ENCODE measurements around the gene GMPPA. TPM values are rescaled to one million over a fixed set of nuclear protein-coding genes. Genes with fewer than 3 reads are reported as not detected.
A peak's percentile ranks its signal among the peaks of the same experiment; 100 is the strongest.

The GMPPA gene
- total RNA-seq, 1 donor from 2014 or later = 21.0 TPM

DNA sequence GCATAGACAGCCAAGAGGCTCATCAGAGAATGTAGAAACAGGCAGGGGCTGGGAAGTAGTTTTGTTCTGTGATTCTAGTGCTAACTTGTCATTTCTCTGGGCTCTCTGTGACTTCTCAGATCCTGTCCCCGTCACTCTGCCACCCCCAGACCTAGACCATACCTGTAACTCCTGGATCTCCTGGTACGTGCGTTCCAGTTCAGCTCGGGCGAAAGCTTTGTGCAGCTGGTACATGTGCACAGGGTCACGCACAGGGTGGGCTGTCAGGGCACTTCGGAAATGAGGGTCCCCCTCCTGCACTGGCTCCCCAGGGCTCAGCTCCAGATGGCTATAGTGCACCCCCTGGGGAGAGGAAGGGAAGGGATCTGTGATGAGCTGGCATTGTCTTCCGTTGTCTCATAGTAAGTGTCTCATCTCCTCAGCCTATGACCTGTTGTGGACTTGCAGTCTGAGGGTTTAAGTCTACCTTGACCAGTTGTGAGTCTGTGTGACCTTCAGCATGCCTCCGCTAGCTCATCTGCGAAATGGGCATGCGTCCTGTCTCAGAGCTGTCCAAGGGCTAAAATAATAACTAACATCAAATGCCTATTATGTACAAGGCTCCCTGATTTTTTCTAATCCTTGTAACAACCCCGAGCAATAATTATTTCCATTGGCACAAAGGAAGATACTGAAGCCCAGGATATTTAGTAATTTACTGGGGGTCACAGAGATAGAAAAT lies 42.3 kb downstream of the GMPPA start:
- DNase-seq = no peak

DNA sequence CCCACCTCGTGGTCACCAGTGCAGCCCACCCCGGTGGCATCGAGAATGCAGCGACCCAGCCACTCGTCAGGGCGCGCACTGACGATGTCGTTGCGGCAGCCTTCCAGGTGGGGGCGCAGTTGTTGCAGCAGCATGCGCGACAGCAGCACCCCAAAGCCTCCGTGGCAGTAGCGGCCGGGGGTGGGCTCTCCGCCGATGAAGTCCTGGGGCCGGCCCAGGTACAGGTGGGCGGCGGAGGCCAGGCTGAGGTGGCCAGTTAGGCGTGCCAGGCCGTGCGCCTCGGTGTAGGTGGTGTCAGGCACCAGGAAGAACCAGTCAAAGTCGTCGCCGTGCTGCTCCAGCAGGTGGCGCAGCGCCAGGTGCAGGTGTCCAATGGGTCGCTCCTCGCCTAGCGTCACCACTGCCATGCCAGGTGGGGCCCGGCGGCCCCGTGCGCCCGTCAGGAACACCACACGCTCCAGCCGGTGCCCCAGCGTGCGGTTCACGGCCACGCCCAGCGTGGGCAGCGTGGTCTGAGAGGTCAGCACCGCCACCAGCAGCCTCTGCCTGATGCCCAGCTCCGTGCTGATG lies 43.0 kb downstream of the GMPPA start:
- DNase-seq = peak; percentile 88

DNA sequence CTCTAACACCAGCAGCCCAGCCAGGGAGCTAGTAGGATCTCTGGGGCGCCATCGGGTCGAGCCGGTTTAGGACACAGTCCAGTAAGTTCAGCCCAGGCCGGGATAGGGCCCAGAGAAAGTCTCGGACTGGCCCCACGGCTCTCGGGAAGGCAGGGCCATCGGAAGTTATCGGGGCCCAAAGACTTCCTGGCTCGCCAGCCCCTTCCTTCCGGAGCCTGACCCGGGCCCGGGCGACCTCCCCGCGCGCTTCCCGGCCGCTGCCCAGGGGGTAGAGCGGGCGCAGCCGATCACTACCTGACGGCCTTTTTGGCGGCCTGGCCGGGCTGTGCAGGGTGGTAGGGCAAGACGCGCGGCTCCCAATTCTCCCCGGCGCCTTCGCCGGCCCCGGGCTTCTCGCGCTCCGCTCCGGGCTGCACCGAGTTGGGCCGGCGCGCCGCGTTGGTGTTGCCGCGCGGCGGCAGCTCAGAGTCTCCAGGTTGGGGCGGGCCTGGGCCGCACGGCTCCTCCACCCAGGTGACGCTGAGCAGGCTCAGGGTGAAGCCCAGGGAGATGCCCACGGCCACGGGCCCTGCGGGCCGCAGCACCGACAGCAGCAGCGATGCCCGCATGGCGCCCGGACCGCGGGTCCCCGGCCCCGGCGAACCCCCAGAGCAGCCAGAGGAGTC lies 44.4 kb downstream of the GMPPA start:
- DNase-seq = peak; percentile 24

DNA sequence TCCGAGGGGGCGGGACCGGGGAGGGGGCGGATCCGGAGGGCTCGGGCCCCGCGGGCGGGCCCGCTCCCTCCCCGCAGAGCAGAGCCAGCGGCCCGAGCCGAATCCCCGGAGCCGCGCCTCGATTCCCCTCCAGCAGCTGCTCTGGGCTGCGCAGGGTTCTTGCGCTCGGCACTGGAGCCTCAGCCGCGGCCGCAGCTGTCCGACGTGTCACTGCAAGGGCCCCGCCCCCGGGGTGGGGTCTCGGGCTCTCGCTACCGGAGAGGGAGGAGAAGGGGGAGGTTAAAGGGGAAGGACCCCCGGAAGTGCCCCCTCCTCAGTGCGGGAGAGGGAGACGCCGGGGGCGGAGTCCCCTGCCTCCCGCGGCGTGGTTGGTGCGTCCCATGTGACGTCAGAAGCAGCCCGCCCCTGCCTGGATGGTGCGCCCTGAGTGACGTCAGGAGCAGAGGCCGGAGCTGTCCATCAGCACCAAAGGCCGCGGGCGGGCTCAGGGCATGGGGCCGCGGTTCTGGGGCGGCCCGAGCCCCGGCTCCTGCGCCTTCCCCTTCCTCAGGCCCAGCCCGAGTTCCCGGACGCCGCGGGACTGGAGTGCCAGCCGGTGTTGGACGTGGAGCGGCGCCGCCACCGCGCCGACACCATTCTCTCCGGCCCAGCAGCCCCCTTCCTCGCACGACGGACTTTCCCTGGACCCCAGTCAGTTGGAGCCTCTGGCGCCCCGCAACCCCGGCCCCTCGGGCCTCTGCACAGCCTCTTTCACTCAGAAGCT lies 45.1 kb downstream of the GMPPA start, which contains the start of the genes CHPF and TMEM198:
CHPF (minus strand) TSS at position 214 of the 763 bp plus-strand sequence. CDS start 271 bp downstream, outside the sequence.
TMEM198 (plus strand) TSS at position 433 of the 763 bp plus-strand sequence. CDS start 700 bp downstream, outside the sequence.
- peak; percentile 99 for DNase-seq

DNA sequence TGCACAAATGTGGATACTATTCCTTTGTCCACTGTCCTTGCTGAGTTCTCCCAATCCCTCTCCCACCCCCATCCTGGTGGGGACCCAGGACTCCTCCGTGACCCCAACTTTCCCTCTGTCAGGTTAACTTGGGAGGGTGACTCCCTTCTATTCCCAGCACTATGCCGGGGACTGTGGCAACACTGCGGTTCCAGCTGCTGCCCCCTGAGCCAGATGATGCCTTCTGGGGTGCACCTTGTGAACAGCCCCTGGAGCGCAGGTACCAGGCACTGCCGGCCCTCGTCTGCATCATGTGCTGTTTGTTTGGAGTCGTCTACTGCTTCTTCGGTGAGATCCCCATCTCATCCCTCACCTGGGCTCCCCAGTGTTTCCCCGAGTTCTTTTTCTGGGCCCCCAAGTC lies 45.9 kb downstream of the GMPPA start:
- no peak for DNase-seq

DNA sequence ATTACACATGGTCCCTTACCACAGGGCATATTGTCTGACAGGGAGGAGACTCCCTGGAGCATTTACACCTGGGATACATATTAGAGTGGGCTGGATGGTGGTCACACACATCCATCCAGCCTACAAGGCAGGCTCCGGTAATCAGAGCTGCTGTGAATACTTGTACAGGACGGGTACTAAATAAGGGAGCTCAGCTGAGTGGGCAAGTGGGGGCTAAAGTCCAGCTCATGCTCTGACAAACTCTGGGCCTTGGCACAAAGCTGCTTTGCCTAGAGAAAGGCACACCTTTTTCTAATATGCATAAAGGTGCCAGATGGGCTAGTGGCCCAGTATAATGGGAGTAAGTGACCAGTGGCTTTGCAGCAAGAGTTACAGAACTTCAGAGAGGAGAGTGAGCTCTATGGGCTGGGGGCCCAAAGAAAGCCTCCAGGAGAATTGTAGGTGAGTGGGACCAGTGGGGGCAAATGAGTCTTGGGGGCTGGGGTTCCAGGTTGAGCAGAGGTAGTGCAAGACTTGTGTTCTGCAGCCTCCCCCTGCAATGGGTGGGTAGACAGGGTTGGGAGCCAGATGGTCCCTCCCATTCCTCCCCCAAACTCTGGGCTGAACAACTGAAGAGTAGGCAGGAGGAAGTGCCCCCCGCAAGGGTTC lies 46.7 kb downstream of the GMPPA start:
- no peak for DNase-seq

DNA sequence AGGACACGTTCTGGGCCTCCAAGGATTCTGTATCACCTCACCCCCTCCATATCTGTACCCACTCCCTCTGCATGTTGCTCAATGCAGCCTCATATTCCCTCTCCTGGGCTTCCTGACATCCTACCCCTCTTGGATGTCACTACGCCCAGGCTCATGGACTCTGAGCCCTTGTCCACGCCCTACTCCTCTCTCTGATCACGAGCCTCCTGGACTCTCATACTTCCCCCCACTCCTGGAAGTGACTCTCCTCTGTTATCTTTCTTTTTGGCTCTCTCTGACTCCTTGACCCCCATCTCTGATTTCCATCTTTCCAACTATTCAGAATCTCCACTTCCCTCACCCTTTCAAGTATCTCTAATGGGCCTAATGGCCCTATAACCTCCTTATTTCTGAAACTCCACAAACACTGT lies 47.3 kb downstream of the GMPPA start:
- DNase-seq = no peak

DNA sequence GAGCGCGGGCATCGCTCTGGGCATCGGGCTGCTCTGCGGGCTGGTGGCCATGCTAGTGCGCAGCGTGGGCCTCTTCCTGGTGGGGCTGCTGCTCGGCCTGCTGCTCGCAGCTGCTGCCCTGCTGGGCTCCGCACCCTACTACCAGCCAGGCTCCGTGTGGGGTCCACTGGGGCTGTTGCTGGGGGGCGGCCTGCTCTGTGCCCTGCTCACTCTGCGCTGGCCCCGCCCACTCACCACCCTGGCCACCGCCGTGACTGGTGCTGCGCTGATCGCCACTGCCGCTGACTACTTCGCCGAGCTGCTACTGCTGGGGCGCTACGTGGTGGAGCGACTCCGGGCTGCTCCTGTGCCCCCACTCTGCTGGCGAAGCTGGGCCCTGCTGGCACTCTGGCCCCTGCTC lies 48.9 kb downstream of the GMPPA start:
- DNase-seq = no peak

DNA sequence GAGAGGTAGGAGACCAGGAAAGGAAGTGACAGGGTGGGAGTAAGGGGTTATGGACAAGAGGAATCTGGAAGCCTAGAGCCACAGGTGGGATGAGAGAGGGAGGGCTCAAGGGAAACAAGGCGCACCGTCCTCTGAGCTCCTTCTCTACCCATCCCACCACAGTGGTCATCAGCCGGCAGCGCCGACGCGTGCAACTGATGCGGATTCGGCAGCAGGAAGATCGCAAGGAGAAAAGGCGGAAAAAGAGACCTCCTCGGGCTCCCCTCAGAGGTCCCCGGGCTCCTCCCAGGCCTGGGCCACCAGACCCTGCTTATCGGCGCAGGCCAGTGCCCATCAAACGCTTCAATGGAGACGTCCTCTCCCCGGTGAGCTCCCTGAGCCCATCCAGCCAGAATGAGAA lies 50.3 kb downstream of the GMPPA start:
- DNase-seq = no peak

DNA sequence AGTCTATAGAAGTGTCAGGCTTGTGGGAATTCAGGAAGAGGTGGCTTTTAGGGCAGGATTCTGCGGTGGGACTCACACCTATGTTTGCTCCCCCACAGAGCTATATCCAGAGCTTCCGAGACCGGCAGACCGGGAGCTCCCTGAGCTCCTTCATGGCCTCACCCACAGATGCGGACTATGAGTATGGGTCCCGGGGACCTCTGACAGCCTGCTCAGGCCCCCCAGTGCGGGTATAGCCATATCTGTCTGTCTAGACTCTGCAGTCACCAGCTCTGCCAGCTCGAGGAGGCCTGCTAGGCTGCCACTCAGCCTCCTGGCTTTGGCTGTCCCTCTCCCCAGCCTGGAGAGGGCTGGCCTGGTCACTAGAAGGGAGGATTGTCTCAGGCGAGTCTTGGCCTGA lies 50.9 kb downstream of the GMPPA start:
- DNase-seq = no peak

DNA sequence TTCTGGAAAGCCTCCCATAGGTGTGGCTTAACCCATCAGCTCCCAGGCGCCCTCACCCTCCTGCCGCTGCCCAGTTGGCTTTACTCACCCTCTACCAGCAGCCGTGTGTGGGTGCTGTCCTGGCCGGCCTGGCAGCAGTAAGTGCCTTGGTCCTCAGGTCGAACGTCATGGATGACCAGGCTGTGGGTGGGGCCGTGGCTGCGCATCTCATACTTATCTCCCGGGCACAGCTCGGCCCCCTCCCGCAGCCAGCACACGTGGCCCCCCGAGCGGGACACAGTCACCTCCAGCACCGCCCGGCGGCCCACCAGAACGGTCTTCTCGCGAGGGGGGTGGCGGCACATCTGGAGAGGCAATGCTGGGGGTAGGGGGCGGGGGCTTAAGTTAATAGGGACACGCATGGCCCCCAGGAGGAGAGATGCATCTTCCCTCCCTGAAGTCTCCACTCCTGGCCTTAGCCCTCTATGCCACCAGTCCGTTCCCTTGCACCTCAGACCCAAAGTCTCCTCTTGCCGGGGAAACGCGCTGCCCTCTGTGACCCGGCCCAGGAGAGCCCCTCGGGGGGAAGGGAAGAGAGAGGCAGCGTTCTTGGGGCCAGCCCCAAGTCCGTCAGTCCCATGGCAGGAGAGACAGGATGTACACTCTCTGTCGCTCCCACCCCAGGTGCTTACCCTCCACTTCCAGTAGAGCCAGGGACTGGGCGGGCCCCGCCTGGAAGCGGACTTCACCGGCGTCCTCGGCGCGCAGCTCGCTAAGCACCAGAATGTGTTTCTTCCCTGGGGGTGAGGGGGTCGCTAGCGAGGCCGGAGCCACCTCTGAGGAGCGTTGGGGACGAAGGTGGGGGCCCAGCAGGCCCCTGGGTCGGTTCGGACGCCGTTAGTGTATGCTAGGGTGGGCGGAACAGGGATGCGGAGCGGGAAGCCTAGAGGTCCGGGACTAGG lies 53.0 kb downstream of the GMPPA start:
- DNase-seq = peak; percentile 32

DNA sequence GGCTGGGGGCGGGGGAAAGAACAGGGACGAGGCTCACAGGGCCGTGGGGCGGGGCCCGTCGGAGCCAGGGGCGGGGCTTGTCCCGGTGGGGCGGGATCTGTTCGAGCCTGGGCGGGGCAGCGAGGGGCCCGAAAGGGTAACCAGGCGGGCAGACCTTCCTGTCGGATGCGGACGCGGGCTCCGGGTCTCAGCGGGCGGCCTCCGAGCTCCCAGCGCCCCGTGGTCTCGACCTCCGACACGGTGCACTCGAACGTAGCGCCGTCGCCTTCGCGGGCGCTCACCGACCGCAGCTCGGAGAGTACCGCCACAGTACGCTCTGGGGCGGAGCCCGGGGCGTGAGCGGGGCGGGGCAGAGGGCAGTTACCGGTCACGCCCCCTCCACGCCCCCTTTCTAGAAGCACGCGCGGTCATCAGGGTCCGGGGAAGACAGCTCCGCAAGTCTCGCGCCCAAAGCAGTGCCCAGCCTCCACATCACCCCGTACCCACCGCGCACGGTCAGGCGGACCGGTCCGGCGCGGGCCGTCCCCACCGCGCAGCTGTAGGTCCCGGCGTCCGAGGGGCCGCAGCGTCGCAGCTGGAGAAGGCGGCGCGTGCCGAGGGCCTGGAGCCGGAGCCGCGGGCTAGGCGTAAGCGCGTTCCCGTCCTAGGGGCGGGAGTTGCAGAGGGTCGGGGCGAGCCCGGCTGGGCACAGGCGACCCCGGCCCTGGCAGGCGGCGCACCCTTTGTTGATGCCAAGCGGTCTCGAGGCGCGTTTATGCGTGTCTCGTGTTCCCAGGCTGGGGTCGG lies 53.9 kb downstream of the GMPPA start:
- peak; percentile 94 for DNase-seq

DNA sequence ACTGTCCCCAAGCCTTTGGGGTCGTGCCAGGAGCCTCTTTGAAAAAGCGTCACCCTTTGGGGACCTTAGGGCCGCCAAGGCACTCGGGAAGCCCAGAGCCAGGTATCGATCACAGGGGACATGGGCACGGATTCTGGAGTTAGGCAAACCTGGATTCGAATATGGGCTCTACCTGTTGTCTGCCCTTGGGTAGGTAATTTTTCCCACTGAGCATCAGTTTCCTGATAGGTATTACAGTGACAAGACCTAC lies 54.4 kb downstream of the GMPPA start:
- DNase-seq = no peak

DNA sequence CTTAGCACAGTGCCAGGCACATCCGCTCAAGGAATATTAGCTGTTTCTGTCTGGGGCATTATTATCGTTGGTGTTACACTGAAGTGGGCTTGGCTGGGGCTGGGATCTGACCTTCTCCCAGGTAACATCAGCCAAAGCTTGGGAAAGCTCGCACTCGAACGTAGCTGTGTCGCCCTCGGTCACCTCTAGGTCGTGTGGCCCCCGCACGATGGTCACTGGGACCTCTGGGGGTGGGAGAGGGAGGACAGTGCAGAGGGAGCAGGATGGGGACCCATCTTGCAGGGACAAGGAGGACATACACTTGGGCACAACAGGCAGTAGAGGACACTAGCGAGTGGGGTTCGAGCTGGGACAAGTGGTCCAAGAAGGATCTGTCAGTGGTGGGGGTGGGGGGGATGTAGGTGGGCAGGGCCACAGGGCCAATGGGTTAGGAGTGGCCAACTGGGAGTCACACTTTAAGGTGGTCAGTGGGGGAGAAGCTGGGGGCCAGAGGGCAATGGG lies 54.8 kb downstream of the GMPPA start:
- no peak for DNase-seq

DNA sequence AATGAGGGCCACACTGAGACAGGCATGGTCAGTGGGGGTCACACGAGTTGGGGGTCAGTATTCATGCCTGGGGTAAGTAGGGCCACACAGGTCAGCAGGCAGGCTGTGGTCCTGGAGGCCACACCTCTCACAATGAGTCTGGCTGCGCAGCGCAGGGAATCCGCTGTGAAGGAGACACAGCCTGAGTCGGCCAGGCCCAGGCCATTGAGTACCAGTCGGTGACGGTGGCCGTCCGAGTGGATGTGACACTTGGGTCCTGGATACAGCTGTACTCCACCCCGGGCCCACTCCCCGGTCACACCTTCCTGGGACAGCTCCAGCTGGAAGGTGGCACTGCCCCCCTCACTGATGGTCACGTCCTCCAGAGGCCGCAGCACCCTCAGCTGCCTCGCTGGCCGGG lies 55.7 kb downstream of the GMPPA start:
- DNase-seq = no peak

DNA sequence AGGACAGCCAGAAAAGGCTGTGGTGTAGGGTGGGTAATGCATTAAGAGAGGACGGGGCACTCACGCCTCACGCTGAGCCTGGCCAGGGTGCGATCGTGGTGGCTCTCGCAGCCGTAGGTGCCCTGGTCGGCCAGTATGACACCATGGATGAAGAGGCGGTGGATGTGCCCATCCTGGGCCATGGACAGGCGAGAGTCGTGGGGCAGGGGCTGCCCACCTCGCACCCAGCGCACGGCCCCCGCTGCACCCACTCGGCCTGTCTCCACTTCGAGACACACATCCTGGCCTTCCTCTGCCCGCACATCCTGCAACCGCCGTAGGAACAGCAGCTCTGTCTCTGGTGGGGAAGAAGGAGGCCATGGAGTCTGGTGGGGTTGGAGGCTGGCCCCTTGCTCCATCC lies 57.3 kb downstream of the GMPPA start:
- no peak for DNase-seq

DNA sequence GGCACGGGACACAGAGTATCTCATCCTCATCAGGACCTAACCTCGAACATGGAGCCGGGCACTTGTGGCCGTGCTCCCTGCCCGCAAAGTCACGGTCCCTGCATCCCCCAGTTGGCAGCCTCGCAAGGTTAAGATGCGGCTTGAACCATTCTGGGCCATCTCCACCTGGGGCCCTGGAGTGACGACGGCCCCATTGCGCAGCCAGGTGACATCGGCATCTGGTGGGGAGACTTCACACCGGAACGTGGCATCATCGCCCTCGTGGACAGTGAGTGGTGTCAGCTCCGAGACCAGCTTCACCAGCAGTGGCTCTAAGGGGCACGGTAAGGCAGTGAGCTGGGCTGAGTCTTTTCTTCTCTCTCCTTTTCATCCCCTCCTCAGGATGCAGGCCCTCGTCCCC lies 57.7 kb downstream of the GMPPA start:
- no peak for DNase-seq
